Measurements from ENCODE around the gene TNFRSF11A.

DNA sequence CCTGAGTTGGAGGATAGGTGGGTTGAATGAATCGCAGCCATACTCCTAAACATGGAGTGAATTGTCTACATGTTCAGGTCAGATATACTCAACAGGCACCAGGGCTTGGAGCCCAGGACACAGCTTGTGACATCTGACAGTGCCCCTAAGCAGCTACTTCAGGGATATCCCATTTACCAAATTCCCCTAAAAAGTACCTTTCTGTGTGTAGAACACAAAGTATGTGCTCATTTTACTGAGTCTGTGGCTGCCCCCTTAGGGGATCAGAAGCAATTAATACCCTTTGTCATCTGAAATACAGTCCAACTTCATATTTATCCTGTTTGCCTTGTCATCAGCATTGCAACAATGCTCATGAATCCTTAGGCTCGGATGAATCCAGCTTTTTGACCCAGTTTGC, 20.8 kb downstream of the TNFRSF11A start:
- TF ChIP-seq EZH2phosphoT487 (IDR thresholded peaks at IDR 0.05; ENCODE audit: low read length) = no peak
- TF ChIP-seq, protein P1, sequence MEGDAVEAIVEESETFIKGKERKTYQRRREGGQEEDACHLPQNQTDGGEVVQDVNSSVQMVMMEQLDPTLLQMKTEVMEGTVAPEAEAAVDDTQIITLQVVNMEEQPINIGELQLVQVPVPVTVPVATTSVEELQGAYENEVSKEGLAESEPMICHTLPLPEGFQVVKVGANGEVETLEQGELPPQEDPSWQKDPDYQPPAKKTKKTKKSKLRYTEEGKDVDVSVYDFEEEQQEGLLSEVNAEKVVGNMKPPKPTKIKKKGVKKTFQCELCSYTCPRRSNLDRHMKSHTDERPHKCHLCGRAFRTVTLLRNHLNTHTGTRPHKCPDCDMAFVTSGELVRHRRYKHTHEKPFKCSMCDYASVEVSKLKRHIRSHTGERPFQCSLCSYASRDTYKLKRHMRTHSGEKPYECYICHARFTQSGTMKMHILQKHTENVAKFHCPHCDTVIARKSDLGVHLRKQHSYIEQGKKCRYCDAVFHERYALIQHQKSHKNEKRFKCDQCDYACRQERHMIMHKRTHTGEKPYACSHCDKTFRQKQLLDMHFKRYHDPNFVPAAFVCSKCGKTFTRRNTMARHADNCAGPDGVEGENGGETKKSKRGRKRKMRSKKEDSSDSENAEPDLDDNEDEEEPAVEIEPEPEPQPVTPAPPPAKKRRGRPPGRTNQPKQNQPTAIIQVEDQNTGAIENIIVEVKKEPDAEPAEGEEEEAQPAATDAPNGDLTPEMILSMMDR (IDR thresholded peaks at IDR 0.05; ENCODE audit: low read length) = no peak

Data from MM.1S (cell line).